Skeletal muscle satellite cell (primary cell): Measurements from ENCODE around the gene LRRC46.

Experiments
- H3K27me3 ChIP-seq: 2 replicates; pipeline ENCODE4 v1.7.0; 2013; ENCODE audit warnings: low read length; ENCODE audit not compliant: control insufficient read depth, insufficient read depth
- H3K36me3 ChIP-seq: 2 replicates; pipeline ENCODE4 v1.7.0; 2013; ENCODE audit warnings: mild to moderate bottlenecking, control low read depth, low read length; ENCODE audit not compliant: insufficient read depth
- H3K4me1 ChIP-seq: 2 replicates; pipeline ENCODE4 v1.7.0; 2013; ENCODE audit warnings: low read length; ENCODE audit not compliant: control insufficient read depth, insufficient read depth
- H3K4me2 ChIP-seq: 2 replicates; pipeline ENCODE4 v1.7.0; 2013; ENCODE audit warnings: mild to moderate bottlenecking, low read length
- H3K4me3 ChIP-seq: 2 replicates; pipeline ENCODE4 v1.7.0; 2013; ENCODE audit warnings: low read length
- H3K9ac ChIP-seq: 2 replicates; pipeline ENCODE4 v1.7.0; 2013; ENCODE audit warnings: mild to moderate bottlenecking, low read depth, low read length, moderate library complexity
- H3K9me3 ChIP-seq: replicated peaks from 2 replicates; pipeline ENCODE4 v1.7.0; 2013; ENCODE audit warnings: mild to moderate bottlenecking, control low read depth, low read length

LRRC46 gene

GRCh38 chr17:47884905-47885730, 53.6 kb downstream of the LRRC46 start:
- Histone ChIP-seq H3K9me3 (no peaks in the 10 kb centered on the region), H3K27me3 (no peaks in the 10 kb centered on the region), H3K4me1 (peaks cover 11% of the 10 kb centered on the region), H3K4me2 (no peak overlapping the region), H3K36me3 (no peaks in the 10 kb centered on the region), H3K4me3 (no peak overlapping the region), H3K9ac (no peak overlapping the region)
